ACHN (cell line): ENCODE results near the gene RIPK4.
"Not testable (repeated sequence)": the region's sequence is repeated elsewhere in the genome, so short reads cannot be mapped to it uniquely, and the experiment has no call there.

ENCODE experiments used
- DNase-seq: peaks from one replicate; pipeline ENCODE4 v3.0.0-alpha.2; 2015
- in situ Hi-C: cut with HindIII; loops from 2 replicates; pipeline ENCODE4 v1.10.0; 2017; ENCODE audit warnings: low sequenced_read_pairs, low pct_ligation_motif_present, low pct_unique_long_range_greater_than_20kb

The RIPK4 gene

GRCh38 chr21:41711416-41712007, 55.3 kb downstream of the RIPK4 start:
- no peak for DNase-seq
- in situ Hi-C loops: no loop called here

- in situ Hi-C loops: no loop called here
These were observed 56.1 kb downstream of the RIPK4 start for GRCh38 chr21:41710823-41711160.

GRCh38 chr21:41709965-41710822, 56.7 kb downstream of the RIPK4 start:
- in situ Hi-C loops: no loop called here
- no peak for DNase-seq

More at GRCh38 chr21:41710823-41711160, 56.1 kb downstream of the RIPK4 start:
- DNase-seq: no peak

- no peak for DNase-seq
- in situ Hi-C loops: no loop called here
These were observed 57.7 kb downstream of the RIPK4 start for GRCh38 chr21:41709166-41709565.

- DNase-seq: no peak
- in situ Hi-C loops: no loop called here
These were observed 58.9 kb downstream of the RIPK4 start for GRCh38 chr21:41707960-41708330.

GRCh38 chr21:41707231-41707959, 59.5 kb downstream of the RIPK4 start:
- DNase-seq: peak; percentile 2
- in situ Hi-C loops: no loop called here

GRCh38 chr21:41706678-41707077, 60.2 kb downstream of the RIPK4 start:
- DNase-seq: no peak
- in situ Hi-C loops: no loop called here

GRCh38 chr21:41706263-41706639, 60.6 kb downstream of the RIPK4 start:
- in situ Hi-C loops: no loop called here
- DNase-seq: no peak

- DNase-seq: no peak
- in situ Hi-C loops: no loop called here
These were observed 61.1 kb downstream of the RIPK4 start for GRCh38 chr21:41705546-41706262.

GRCh38 chr21:41703857-41704501, 62.9 kb downstream of the RIPK4 start:
- in situ Hi-C loops: no loop called here
- DNase-seq: no peak

- DNase-seq: no peak
- in situ Hi-C loops: no loop called here
These were observed 65.1 kb downstream of the RIPK4 start for GRCh38 chr21:41701749-41702148.

GRCh38 chr21:41699311-41699710, 67.5 kb downstream of the RIPK4 start:
- in situ Hi-C loops: no loop called here
- DNase-seq: no peak

GRCh38 chr21:41698071-41698470, 68.8 kb downstream of the RIPK4 start:
- DNase-seq: no peak
- in situ Hi-C loops: no loop called here

GRCh38 chr21:41695513-41695912, 71.3 kb downstream of the RIPK4 start:
- no peak for DNase-seq
- in situ Hi-C loops: no loop called here

- in situ Hi-C loops, DNase-seq: not testable (repeated sequence)
These were observed 72.8 kb downstream of the RIPK4 start for GRCh38 chr21:41694042-41694441.

- no peak for DNase-seq
- in situ Hi-C loops: no loop called here
These were observed 74.7 kb downstream of the RIPK4 start for GRCh38 chr21:41692185-41692565.

GRCh38 chr21:41691205-41692184, 75.4 kb downstream of the RIPK4 start:
- in situ Hi-C loops: no loop called here
- DNase-seq: no peak
